Measurements from ENCODE around the gene SMYD3.
"Not testable (repeated sequence)": the region's sequence is repeated elsewhere in the genome, so short reads cannot be mapped to it uniquely, and the experiment has no call there.

The SMYD3 gene

DNA sequence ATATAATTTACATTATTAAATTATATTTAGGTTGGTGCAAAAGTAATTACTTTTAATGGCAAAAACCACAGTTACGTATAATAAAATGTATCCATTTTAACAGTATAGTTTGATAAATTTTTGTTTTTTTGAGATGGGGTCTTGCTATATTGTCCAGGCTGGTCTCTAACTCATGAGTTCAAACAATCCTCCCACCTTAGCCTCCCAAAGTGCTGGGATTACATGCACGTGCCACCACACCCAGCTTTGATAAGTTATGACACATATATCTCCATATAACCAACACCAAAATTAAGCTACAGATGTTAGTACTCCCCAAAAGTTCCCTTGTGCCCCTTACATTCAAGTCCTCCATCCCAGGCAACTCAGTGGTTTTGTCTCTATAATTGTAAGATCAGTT is 163.1 kb downstream of the SMYD3 start:
- no peak for DNase-seq

DNA sequence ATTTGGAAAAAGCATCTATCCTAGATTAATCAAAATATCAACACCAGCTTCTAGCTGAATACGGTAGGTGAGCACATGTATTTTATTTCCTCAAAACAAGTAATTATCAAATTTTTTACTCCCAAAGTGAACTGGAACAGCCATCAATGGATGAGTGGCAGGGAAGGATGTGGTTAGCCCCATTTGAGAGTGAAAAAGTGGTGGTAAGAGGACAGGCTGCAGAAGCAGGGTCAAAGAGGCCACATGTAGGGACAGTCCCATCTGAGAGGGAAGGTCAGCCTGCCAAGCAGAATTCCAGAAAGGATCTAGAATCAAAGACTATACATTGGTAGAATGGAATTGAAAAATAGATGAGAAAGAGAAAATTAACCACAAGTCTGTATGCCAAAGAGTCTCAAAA is 163.8 kb downstream of the SMYD3 start:
- no peak for DNase-seq

DNA sequence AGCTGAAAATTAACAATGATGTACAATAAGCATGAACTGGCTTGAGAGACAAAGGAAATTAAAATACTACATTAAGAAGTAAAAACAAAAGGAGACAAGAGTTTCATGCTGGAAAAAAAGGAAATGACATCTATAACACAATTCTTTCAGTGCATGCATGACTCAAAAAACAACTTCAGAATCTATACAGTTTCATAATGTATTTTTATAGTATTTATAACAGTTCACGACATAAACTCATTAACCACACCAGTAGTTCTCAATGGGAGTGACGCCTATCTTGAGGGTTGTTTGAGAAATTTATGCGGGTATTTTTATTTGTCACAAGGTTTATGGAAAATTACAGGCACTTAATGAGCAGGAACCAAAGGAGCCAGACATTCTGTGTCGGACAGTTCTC is 168.5 kb downstream of the SMYD3 start:
- DNase-seq: no peak

DNA sequence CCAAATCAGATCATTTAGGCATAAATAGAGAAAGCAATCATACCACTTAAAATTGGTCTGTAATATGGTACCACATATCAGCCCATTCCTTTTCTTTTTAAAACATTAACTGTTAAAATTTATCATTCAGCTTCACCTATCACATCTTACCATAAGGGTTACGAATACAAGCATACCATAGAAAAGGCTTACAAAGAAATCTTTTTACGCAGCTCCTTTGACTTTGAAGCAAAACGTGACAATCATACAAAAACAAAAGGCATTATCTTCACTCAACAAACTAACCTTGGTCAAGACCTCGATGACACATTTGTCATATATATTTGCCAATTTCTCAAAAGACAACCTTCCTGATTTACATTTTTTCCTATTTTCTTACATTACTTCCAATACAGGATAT is 169.0 kb downstream of the SMYD3 start:
- no peak for DNase-seq

DNA sequence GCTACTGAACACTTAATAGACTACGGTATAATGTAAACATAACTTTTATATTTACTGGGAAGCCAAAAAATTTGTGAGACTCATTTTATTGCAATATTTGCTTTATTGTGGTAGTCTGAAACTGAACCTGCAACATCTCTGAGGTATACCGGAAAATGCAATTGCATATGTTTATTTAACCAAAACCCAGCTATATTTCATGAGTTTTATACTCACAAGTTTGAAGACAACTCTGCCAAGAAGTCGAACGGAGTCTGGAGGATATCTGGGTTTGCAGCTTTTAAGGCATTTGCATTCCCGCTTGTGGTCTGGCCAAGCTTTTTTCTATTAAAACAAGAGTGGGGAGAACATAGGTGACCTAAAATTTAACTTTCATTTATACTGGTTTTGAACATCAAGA is 171.9 kb downstream of the SMYD3 start:
- no peak for DNase-seq

DNA sequence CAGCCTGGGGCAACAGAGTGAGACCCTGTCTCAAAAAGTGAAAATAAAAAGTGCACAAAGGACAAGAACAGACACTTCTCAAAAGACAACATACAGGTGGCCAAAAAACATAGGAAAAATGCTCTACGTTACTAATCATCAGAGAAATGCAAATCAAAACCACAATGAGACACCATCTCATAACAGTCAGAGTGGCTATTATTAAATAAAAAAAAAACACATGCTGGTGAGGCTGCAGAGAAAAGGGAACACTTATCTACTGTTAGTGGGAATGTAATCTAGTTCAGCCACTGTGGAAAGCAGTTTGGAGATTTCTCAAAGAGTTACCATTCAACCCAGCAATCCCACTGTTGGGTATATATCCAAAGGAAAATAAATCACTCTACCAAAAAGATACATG is 173.2 kb downstream of the SMYD3 start:
- DNase-seq: no peak

DNA sequence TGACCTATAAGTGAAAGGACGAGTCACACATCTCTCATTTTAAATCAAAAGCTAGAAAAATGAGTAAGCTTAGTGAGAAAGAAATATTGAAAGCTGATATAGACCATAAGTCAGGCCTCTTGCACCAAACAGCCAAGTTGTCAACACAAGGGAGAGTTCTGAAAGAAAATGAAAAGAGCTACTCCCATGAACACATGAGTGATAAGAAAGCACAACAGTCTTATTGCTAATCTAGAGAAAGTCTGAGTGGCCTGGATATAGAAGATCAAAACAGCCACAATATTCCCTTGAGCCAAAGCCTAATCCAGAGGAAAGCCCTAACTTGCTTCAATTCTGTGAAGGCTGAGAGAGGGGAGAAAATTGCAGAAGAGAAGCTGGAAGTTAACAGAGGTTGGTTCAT is 175.0 kb downstream of the SMYD3 start:
- no peak for DNase-seq

DNA sequence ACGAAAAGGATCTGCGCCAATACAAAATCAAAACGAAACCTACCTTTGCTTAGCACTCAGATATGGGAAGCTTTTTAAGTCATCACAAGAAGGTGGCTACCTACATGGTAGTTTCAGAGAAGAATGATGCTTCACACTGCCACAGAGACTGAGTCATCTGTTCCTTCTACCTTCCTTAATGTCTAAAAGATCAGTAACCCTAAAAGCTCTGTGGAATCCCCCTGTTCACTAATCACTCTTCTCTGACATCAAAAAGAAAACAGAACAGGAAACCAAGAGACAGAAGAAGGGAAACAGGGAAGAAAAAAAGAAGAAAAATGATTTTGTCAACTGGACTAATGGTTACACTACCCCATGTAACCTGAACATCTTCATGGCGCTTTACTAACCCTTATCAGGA is 177.2 kb downstream of the SMYD3 start:
- no peak for DNase-seq

DNA sequence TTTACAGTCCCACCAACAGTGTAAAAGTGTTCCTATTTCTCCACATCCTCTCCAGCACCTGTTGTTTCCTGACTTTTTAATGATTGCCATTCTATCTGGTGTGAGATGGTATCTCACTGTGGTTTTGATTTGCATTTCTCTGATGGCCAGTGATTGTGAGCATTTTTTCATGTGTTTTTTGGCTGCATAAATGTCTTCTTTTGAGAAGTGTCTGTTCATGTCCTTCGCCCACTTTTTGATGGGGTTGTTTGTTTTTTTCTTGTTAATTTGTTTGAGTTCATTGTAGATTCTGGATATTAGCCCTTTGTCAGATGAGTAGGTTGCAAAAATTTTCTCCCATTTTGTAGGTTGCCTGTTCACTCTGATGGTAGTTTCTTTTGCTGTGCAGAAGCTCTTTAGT is 177.8 kb downstream of the SMYD3 start:
- not testable (repeated sequence) for DNase-seq

DNA sequence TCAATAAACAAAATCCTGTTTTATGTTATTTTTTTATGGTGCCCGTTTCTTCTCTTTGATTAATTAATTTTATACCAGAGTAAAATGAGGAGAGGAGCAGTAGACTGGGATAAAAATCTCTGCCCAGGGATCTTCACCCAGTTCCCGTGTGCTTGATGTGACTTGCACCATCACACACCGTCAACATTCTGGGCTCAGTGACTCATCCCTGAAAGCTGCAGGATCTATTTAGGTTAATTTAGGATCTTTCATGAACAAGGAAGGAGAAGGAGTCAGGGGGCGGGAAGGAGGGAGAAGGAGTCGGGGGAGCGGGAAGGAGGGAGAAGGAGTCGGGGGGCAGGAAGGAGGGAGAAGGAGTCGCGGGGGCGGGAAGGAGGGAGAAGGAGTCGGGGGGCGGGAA is 182.4 kb downstream of the SMYD3 start:
- DNase-seq: no peak

DNA sequence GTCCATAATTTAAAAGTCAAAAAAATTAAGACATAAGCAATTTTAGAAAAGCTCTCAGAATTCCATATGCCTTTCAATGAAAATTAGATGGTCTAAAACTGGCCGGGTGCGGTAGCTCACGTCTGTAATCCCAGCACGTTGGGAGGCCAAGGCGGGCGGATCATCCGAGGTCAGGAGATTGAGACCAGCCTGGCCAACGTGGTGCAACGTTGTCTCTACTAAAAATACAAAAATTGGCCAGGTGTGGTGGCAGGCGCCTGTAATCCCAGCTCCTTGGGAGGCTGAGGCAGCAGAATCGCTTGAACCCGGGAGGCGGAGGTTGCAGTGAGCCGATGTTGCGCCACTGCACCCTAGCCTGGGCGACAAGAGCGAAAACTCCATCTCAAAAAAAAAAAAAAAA is 183.0 kb downstream of the SMYD3 start:
- not testable (repeated sequence) for DNase-seq

DNA sequence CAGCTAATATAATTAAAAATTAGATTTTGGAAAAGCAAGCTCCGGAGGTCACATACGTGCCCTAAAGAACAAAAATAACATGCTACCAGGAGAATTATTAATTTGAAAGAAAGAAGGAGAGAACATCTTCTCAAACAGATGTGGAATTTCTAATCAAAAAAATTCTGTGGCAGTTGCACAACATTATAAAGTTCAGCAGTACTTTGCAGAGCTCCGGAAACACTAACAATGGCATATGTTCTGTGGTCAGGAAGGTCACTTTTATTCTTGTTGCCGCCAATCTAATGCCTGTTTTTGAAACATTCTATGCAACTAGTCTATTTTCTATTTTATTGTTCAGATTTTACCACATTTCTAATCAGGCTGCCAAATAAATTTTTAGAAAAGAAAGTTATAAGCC is 186.8 kb downstream of the SMYD3 start:
- no peak for DNase-seq

DNA sequence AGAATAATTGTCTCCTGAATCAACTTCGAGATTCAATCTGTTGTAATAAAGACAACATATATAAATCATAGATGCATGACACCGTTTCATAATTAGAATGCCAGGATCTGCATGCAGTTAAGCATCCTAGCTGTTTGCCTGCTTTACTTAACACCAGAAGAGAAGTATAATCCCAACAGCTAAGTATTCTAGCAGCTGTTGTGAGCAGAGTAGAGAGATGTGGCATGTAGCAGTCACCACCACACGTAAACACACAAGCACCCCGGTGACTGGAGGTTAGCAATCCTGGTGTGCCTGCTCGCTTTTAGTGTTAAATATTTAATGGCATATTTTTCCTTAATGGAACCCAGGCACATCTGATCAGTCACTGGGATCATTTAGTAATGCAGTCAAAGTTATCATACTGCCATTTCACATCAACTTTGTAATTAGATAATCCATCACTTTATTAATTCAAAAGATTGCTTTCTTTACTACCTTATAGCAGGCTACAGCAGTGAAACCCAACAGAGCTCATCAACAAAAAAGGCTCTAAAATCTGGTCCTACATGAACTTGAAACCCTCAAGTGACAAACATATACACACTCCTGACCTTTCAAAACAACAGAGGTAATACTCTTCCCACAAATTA is 187.9 kb downstream of the SMYD3 start:
- no peak for DNase-seq

DNA sequence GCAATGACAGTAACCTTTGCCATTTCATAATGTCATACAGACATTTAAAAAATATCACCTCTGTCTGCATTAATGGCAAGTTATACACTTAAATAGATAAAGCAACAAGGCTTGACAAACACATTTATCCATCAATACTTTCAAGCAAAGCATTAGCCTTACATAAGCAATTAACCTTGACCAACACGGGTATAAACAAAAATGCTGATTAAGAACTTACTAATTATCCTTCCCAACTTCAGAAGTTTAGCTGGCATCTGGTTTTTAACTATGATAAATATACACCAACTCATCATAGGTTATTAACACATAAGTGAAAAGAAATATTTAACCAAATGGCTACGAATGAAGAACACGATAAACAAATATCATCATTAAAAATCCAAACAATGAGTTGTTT is 188.5 kb downstream of the SMYD3 start:
- DNase-seq: no peak

DNA sequence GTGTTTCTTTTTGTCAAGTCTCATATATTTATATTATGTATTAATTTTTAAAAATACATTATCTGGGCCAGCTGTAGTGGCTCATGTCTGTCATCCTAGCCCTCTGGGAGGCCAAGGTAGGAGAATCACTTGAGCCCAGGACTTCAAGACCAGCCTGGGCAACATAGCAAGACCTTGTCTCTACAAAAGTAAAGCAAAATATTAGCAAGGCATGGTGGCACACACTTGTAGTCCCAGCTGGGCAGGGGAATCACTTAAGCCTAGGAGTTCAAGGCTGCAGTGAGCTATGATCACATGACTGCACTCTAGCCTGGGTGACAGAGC is 189.1 kb downstream of the SMYD3 start:
- DNase-seq: no peak

DNA sequence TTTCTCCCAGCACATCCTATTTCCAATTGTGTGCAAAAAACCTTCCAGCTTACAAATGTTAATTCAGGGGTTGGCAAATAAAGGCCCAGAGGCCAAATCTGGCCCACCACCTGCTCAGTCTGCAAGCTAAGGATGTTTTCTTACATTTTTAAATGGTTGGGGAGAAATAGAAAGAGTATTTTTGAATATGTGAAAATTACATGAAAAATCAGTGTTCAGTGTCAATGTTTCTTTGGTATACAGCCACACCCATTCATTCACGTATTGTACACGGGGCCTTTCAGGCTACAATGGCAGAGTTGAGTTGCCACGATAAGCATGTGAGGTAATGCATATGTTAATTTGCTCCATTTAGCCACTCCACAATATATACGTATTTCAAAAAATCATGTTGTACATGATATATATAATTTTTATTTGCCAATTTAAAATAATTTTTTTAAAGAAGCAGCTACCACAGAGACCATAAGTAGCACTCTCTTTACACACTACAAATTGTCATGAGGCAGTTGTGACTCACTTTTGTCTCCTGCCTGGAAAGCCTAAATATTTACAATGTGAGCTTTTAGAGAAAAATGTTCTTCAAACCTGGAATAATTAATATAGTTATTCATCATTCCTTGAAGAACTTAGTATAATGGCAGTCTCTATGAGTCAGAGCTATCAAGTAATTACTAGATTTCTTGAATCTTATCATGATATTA is 189.6 kb downstream of the SMYD3 start:
- DNase-seq: no peak

DNA sequence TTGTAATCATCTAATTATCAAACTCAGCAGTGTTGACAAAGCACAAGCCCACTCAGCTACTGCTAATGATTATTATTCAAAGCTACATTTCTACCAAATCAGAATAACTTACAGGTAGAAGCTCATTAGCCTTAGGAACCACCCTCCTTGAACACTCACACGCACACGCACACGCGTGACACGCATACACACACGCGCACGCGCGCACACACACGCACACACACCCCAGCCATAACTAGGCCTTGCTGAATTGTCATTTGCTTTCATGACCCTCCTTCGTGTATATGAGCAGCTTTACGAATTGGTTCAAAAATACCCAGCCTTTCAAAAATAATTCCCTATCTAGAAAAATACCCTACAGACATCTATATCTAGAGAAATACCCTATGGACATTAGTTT is 195.6 kb downstream of the SMYD3 start:
- no peak for DNase-seq

DNA sequence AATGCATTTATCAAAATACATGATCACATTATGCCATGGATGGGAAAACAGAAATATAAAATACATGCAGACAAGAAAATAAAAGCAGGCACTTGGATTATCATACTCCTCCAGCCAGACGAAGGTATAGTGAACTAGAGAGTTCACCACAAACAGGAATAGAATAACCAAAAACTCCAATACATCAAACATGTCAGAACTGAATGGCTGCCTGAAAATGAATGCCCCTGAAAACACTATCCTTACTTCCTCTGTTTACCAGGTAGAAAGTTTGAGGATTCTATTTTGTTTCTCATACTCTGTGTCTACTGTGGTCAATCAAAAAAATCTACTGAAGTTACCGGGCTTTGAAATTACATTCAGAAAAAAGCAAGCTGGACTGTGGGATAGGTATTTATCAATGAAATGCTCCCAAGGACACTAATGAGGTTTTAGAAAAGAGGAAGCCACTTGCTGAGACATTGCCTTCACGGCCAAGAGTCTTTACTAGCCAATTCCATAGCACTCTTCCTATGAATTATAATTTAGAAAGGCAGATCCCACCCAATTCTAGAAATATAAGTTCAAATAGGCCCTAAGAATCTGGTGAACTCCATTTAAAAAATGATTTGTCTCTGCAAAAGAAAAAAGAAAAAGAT is 197.7 kb downstream of the SMYD3 start:
- no peak for DNase-seq

DNA sequence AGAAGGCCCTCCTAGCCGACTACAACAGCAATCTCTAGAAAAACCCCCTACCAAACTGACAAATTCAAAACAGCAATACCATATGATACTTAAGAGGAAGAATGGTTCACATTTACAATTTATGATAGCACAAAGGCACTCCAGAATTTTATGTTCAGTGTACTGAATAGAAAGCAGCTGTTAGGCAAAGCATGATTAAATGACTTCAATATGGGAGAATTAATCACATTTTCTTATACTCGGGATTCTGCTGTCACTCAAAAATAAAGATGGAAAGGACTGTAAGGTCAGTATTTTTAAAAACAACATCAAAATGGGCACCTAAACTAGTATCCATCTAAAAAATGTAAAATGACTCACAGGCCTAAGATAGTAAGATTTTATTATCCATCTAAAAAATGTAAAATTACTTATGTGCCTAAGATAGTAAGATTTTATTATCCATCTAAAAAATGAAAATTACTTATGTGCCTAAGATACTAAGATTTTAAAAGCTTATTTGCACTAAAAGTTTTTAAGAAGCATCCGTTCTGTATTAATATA is 198.5 kb downstream of the SMYD3 start:
- no peak for DNase-seq

DNA sequence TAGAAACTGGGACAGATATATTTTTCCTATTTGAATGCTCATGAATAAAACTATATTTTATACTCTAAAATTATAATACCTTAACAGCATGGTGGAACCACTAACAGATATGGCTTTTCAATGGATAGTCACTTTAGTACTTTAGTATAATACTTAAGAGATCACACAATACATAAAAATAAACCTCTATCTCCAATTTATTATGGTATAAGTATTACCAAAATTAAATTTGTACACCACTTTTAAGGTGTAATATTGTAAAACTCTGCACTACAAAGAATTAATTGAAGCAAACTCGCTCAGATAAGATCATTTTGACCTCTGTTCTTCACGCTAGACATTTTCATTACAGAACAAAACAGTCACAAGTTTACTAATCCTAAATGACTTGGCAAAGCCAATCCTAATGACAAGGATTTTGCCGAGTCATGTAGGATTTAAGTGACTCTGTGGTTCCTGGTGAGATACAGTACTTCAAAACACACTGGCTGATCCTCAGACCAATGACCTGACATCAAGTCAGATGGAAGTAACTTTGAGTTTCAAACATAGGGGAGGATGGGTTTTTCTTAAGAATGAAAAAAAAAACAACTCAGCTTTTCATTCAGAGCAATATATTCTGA is 200.6 kb downstream of the SMYD3 start:
- DNase-seq: no peak

DNA sequence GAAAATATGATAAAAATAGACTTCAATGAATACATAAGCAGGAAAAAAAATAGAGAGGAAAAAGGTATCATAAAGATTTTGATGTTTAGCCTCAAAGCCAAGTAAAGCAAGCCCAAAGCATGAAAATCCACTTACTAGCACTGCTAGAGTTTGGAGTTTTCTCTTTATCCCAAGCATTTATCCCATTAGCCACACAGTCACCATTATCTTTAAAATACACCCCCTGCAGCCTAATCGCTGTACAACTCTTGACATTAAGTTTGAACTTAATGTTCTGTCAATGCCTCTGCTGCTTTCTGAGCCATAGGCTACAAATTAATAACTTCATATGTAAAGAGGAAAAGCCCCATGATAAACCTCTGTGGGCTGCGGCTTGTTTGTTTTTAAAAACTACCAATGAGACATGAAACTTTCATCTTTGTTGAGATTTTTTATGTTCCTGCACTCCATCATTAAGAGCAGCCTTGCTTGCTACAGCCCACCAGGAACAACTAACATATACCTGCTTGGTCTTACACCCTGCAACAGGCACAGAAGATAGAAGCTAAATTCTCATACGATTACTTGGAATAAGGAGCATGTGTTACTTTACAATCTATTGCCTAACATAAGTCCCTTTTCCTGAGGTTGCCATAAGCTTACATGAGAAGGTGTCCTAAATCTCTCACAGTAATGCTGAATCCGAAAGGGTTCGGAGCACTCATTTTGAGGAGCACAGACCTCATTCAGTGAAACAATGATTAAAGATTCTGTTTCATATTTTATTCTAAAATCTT is 202.4 kb downstream of the SMYD3 start:
- DNase-seq: no peak

DNA sequence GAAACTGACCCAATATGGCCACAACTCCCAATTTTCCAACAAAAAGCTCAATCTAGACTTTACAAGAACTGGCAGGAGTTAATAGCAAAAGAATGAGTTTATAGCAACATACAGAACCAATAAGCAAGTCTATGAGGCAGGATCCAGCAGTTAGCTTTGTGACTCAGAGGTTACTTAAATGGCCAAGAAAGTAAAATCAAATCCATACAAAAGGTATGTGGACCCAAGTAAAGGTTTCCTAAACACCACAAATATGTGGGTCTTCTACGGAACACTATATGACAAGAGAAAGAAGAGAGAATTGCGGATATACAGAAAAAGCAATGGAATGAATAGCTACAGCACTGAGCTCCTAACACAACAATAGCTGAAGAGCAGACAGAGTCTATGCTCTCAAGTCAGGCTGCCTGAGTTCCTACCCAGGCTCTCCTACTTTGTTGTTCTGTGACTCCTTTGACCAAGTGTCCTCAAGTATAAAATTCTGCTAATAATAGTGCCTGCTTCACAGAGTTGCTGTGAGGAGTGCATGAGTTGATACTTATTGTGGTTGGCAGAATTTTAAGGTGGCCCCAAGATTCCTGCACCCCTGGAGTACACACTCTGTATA is 204.3 kb downstream of the SMYD3 start:
- no peak for DNase-seq

DNA sequence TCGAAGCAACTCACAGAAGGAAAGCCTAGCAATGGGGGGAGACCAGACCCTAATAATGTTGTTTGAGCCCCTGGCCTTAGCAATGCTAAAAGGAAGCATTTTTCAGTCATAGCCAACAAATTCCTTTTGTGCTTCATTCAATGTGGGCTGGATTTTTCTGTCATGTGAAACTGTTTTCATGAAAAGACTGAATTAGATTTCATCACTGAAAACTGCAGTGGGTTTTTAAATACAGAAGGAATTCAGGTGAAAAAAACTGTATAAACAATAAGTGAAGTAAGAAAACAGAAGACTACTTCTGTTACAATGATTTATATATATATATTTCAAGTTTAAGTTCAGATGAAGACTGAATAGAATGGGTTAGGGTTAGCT is 204.8 kb downstream of the SMYD3 start:
- DNase-seq: no peak

Data from GOT3 (cell line).